ENCODE data around the gene MAGEA2.
"Not testable (repeated sequence)": the region's sequence is repeated elsewhere in the genome, so short reads cannot be mapped to it uniquely, and the experiment has no call there.

MAGEA2 gene

DNA sequence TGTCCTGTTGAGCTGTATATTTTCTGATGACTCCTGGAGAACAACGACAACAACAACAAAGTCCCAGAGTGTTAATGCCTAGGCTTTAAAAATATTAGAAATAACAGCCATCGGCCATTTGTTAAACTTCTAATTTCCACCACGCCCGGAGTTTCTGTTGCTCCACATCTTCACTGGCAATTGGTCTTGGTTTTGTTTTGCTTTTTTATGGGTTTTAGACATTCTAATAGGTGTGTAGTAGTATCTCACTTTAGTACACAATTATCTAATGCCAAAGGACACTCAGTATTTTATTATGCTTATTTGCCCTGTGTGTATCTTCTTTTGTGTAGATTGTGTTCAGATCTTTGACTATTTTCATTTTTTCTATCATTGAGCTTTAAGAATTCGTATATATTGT lies 15.1 kb downstream of the MAGEA2 start:
- no peak overlapping the region for H3K27ac ChIP-seq
- TF ChIP-seq, protein P1, sequence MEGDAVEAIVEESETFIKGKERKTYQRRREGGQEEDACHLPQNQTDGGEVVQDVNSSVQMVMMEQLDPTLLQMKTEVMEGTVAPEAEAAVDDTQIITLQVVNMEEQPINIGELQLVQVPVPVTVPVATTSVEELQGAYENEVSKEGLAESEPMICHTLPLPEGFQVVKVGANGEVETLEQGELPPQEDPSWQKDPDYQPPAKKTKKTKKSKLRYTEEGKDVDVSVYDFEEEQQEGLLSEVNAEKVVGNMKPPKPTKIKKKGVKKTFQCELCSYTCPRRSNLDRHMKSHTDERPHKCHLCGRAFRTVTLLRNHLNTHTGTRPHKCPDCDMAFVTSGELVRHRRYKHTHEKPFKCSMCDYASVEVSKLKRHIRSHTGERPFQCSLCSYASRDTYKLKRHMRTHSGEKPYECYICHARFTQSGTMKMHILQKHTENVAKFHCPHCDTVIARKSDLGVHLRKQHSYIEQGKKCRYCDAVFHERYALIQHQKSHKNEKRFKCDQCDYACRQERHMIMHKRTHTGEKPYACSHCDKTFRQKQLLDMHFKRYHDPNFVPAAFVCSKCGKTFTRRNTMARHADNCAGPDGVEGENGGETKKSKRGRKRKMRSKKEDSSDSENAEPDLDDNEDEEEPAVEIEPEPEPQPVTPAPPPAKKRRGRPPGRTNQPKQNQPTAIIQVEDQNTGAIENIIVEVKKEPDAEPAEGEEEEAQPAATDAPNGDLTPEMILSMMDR (IDR thresholded peaks at IDR 0.05): no peak

DNA sequence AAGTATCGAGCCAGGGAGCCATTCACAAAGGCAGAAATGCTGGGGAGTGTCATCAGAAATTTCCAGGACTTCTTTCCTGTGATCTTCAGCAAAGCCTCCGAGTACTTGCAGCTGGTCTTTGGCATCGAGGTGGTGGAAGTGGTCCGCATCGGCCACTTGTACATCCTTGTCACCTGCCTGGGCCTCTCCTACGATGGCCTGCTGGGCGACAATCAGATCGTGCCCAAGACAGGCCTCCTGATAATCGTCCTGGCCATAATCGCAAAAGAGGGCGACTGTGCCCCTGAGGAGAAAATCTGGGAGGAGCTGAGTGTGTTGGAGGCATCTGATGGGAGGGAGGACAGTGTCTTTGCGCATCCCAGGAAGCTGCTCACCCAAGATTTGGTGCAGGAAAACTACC lies 17.1 kb downstream of the MAGEA2 start:
- not testable (repeated sequence) for H3K36me3 ChIP-seq; H3K4me3 ChIP-seq (ENCODE audit: low read depth in 1 of 2, low read length in 1 of 2); H3K27me3 ChIP-seq; H3K9me3 ChIP-seq; H3K4me1 ChIP-seq (ENCODE audit: control insufficient read depth in 1 of 2, insufficient read depth in 1 of 2, low read depth in 1 of 2, low read length in 1 of 2); H3K27ac ChIP-seq

More for the DNA sequence above, 15.1 kb downstream of the MAGEA2 start:
- no peaks in the 10 kb centered on the region for H3K36me3 ChIP-seq
- no peaks in the 10 kb centered on the region for H3K4me1 ChIP-seq (ENCODE audit: control insufficient read depth in 1 of 2, insufficient read depth in 1 of 2, low read depth in 1 of 2, low read length in 1 of 2)
- no peak overlapping the region for H3K4me3 ChIP-seq (ENCODE audit: low read depth in 1 of 2, low read length in 1 of 2)
- no peaks in the 10 kb centered on the region for H3K9me3 ChIP-seq
- H3K27me3 ChIP-seq: no peaks in the 10 kb centered on the region

DNA sequence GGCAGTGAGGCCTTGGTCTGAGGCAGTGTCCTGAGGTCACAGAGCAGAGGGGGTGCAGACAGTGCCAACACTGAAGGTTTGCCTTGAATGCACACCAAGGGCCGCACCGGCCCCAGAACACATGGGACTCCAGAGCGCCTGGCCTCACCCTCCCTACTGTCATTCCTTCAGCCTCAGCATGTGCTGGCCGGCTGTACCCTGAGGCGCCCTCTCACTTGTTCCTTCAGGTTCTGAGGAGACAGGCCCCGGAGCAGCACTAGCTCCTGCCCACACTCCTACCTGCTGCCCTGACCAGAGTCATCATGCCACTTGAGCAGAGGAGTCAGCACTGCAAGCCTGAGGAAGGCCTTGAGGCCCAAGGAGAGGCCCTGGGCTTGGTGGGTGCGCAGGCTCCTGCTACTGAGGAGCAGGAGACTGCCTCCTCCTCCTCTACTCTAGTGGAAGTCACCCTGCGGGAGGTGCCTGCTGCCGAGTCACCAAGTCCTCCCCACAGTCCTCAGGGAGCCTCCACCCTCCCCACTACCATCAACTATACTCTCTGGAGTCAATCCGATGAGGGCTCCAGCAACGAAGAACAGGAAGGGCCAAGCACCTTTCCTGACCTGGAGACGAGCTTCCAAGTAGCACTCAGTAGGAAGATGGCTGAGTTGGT lies 17.7 kb downstream of the MAGEA2 start:
- no peaks in the 10 kb centered on the region for H3K9me3 ChIP-seq
- no peak overlapping the region for H3K4me3 ChIP-seq (ENCODE audit: low read depth in 1 of 2, low read length in 1 of 2)
- TF ChIP-seq, protein P1 (IDR thresholded peaks at IDR 0.05): no peak
- no peaks in the 10 kb centered on the region for H3K36me3 ChIP-seq
- no peaks in the 10 kb centered on the region for H3K4me1 ChIP-seq (ENCODE audit: control insufficient read depth in 1 of 2, insufficient read depth in 1 of 2, low read depth in 1 of 2, low read length in 1 of 2)
- no peaks in the 10 kb centered on the region for H3K27me3 ChIP-seq
- no peak overlapping the region for H3K27ac ChIP-seq

DNA sequence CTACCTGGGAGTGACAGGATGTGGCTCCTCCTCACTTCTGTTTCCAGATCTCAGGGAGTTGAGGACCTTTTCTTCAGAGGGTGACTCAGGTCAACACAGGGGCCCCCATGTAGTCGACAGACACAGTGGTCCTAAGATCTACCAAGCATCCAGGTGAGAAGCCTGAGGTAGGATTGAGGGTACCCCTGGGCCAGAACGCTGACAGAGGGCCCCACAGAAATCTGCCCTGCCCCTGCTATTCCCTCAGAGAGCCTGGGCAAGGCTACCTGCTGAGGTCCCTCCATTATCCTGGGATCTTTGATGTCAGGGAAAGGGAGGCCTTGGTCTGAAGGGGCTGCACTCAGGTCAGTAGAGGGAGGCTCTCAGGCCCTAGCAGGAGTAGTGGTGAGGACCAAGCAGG lies 18.5 kb downstream of the MAGEA2 start:
- H3K4me3 ChIP-seq (ENCODE audit: low read depth in 1 of 2, low read length in 1 of 2): no peak overlapping the region
- H3K36me3 ChIP-seq: no peaks in the 10 kb centered on the region
- no peaks in the 10 kb centered on the region for H3K9me3 ChIP-seq
- TF ChIP-seq, protein P1 (IDR thresholded peaks at IDR 0.05): no peak
- no peaks in the 10 kb centered on the region for H3K4me1 ChIP-seq (ENCODE audit: control insufficient read depth in 1 of 2, insufficient read depth in 1 of 2, low read depth in 1 of 2, low read length in 1 of 2)
- H3K27me3 ChIP-seq: no peaks in the 10 kb centered on the region
- H3K27ac ChIP-seq: no peak overlapping the region

DNA sequence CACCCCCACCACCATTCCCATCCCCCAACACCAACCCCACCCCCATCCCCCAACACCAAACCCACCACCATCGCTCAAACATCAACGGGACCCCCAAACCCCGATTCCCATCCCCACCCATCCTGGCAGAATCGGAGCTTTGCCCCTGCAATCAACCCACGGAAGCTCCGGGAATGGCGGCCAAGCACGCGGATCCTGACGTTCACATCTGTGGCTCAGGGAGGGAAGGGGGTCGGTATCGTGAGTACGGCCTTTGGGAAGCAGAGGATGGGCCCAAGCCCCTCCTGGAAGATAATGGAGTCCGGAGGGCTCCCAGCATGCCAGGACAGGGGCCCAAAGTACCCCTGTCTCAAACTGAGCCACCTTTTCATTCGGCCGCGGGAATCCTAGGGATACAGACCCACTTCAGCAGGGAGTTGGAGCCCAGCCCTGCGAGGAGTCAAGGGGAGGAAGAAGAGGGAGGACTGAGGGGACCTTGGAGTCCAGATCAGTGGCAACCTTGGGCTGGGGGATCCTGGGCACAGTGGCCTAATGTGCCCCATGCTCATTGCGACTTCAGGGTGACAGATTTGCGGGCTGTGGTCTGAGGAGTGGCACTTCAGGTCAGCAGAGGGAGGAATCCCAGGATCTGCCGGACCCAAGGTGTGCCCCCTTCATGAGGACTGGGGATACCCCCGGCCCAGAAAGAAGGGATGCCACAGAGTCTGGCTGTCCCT lies 19.3 kb downstream of the MAGEA2 start:
- H3K36me3 ChIP-seq; H3K9me3 ChIP-seq; H3K27ac ChIP-seq; H3K4me1 ChIP-seq (ENCODE audit: control insufficient read depth in 1 of 2, insufficient read depth in 1 of 2, low read depth in 1 of 2, low read length in 1 of 2); H3K4me3 ChIP-seq (ENCODE audit: low read depth in 1 of 2, low read length in 1 of 2); H3K27me3 ChIP-seq: not testable (repeated sequence)

DNA sequence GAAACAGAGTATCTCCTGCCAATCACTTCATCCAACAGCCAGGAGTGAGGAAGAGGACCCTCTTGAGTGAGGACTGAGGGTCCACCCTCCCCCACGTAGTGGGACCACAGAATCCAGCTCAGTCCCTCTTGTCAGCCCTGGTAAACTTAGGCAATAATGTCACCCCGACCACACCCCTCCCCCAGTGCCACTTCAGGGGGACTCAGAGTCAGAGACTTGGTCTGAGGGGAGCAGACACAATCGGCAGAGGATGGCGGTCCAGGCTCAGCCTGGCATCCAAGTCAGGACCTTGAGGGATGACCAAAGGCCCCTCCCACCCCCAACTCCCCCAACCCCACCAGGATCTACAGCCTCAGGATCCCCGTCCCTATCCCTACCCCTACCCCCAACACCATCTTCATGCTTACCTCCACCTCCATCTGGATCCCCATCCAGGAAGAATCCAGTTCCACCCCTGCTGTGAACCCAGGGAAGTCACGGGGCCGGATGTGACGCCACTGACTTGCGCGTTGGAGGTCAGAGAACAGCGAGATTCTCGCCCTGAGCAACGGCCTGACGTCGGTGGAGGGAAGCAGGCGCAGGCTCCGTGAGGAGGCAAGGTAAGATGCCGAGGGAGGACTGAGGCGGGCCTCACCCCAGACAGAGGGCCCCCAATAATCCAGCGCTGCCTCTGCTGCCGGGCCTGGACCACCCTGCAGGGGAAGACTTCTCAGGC lies 20.2 kb downstream of the MAGEA2 start, which contains the start of the genes CSAG1 and MAGEA12:
Gene CSAG1 (minus strand): TSS at position 461 of the 715 bp plus-strand sequence. CDS start 1,261 bp downstream, outside the sequence.
Gene MAGEA12 (plus strand): TSS at position 497 of the 715 bp plus-strand sequence. CDS start 2,405 bp downstream, outside the sequence.
- Histone ChIP-seq H3K4me3 (ENCODE audit: low read depth in 1 of 2, low read length in 1 of 2) (no peak within 1 kb of the TSS), H3K27me3 (no peaks in the 10 kb centered on the region), H3K9me3 (no peaks in the 10 kb centered on the region), H3K4me1 (ENCODE audit: control insufficient read depth in 1 of 2, insufficient read depth in 1 of 2, low read depth in 1 of 2, low read length in 1 of 2) (no peaks in the 10 kb centered on the region), H3K27ac (no peak within 1 kb of the TSS), H3K36me3 (no peaks in the 10 kb centered on the region)
- TF ChIP-seq, protein P1 (IDR thresholded peaks at IDR 0.05): no peak

All from neutrophil (primary cell).